Large intestine (tissue), 3 donors: ENCODE results near the gene PLK5. TPM values are rescaled to one million over a fixed set of nuclear protein-coding genes. Genes with fewer than 3 reads are reported as not detected.
"Not testable (repeated sequence)": the region's sequence is repeated elsewhere in the genome, so short reads cannot be mapped to it uniquely, and the experiment has no call there.

Experiments used
- DNase-seq, 2 donors: peaks; one replicate each; pipeline versions ENCODE4 v3.0.0 to v3.0.0-alpha.2; 2013
- H3K27ac ChIP-seq: one replicate; pipeline ENCODE4 v1.5.1; 2013; ENCODE audit warnings: low read length
- H3K27me3 ChIP-seq: 2 replicates; pipeline ENCODE4 v1.6.1; 2013; ENCODE audit warnings: low read length; ENCODE audit not compliant: control insufficient read depth, insufficient read depth
- H3K36me3 ChIP-seq: 2 replicates; pipeline ENCODE4 v1.6.1; 2013; ENCODE audit warnings: low read length; ENCODE audit not compliant: control insufficient read depth, insufficient read depth
- H3K4me1 ChIP-seq: one replicate; pipeline ENCODE4 v1.6.1; 2013; ENCODE audit warnings: low read length; ENCODE audit not compliant: control insufficient read depth, insufficient read depth
- H3K4me3 ChIP-seq: one replicate; pipeline ENCODE4 v1.5.1; 2013; ENCODE audit warnings: low read length
- H3K9me3 ChIP-seq: one replicate; pipeline ENCODE4 v1.6.1; 2013; ENCODE audit warnings: mild to moderate bottlenecking, low read depth, low read length, moderate library complexity; ENCODE audit not compliant: control insufficient read depth
- WGBS: methylation state at CpG from one replicate; pipeline ENCODE4 v1.1.5; 2013; ENCODE audit warnings: low lambda C conversion rate; ENCODE audit not compliant: insufficient coverage; 5-methylcytosine and 5-hydroxymethylcytosine counted together
- polyA plus RNA-seq: library from polyadenylated mRNA; unstranded; fragments of 120-200 nt; gene quantifications from one replicate; pipeline ENCODE4 v1.2.1, GENCODE V29; 2013

The PLK5 gene
- polyA plus RNA-seq, 1 donor: 0.09 TPM

GRCh38 chr19:1491849-1492170 lies 32.1 kb upstream of the PLK5 start:
- Histone ChIP-seq H3K4me3 (peak overlapping the region; percentile 92), H3K4me1 (peaks cover 49% of the 10 kb centered on the region), H3K36me3 (peaks cover 4% of the 10 kb centered on the region), H3K27me3 (peaks cover 5% of the 10 kb centered on the region), H3K9me3 (peaks cover 12% of the 10 kb centered on the region), H3K27ac (peak overlapping the region; percentile 83)
- no CpG with 5 or more reads among the region's 12 CpGs for WGBS
- peak in 1 of 2 donors; percentile 43 for DNase-seq

- peak in 1 of 2 donors; percentile 82 for DNase-seq
- Histone ChIP-seq H3K36me3 (peaks cover 7% of the 10 kb centered on the region), H3K9me3 (peaks cover 18% of the 10 kb centered on the region), H3K4me3 (peak overlapping the region; percentile 92), H3K27me3 (peaks cover 5% of the 10 kb centered on the region), H3K4me1 (peaks cover 56% of the 10 kb centered on the region), H3K27ac (peak overlapping the region; percentile 83)
- no CpG with 5 or more reads among the region's 10 CpGs for WGBS
Measured at GRCh38 chr19:1492474-1493006, 31.3 kb upstream of the PLK5 start.

- H3K27ac ChIP-seq: peak overlapping the region; percentile 83
Measured at GRCh38 chr19:1494115-1494815, 29.6 kb upstream of the PLK5 start.

DNA sequence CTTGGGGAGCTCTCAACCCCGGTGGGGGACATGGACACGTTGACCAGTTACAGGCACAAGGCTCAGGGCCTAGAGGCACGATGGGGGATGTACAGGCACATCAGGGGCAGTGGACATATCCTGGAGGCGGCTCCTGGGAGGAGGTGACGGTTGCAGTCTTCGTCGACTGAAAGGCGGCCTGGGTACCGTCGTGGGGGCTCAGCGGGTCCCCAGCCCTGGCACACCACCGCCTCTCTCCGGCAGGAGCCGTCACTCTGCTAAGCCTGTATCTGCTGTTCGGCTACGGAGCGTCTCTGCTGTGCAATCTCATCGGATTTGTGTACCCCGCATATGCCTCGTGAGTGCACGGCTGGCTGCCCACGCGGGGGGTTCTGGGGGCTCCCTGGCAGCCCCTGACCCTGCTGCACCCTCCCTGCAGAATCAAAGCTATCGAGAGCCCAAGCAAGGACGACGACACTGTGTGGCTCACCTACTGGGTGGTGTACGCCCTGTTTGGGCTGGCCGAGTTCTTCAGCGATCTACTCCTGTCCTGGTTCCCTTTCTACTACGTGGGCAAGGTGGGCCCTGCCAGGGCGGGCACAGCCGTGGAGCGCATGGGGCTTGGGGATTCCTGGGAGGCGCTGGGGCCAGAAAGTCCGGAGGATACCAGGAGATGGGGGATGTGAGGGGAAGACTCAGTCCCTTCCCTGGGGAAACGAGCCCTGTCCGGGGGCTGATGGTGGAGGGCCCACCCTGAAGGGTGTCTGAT lies 28.7 kb upstream of the PLK5 start:
- Histone ChIP-seq H3K4me1 (peaks cover 55% of the 10 kb centered on the region), H3K9me3 (peaks cover 29% of the 10 kb centered on the region), H3K27ac (peak overlapping the region; percentile 27), H3K27me3 (peaks cover 5% of the 10 kb centered on the region), H3K4me3 (no peak overlapping the region), H3K36me3 (peaks cover 11% of the 10 kb centered on the region)
- no peak for DNase-seq
- WGBS: no CpG with 5 or more reads among the region's 37 CpGs

More at GRCh38 chr19:1494115-1494815, 29.6 kb upstream of the PLK5 start:
- Histone ChIP-seq H3K9me3 (peaks cover 20% of the 10 kb centered on the region), H3K36me3 (peaks cover 11% of the 10 kb centered on the region), H3K27me3 (peaks cover 5% of the 10 kb centered on the region), H3K4me1 (peaks cover 63% of the 10 kb centered on the region), H3K4me3 (no peak overlapping the region)
- DNase-seq: no peak
- no CpG with 5 or more reads among the region's 15 CpGs for WGBS

DNA sequence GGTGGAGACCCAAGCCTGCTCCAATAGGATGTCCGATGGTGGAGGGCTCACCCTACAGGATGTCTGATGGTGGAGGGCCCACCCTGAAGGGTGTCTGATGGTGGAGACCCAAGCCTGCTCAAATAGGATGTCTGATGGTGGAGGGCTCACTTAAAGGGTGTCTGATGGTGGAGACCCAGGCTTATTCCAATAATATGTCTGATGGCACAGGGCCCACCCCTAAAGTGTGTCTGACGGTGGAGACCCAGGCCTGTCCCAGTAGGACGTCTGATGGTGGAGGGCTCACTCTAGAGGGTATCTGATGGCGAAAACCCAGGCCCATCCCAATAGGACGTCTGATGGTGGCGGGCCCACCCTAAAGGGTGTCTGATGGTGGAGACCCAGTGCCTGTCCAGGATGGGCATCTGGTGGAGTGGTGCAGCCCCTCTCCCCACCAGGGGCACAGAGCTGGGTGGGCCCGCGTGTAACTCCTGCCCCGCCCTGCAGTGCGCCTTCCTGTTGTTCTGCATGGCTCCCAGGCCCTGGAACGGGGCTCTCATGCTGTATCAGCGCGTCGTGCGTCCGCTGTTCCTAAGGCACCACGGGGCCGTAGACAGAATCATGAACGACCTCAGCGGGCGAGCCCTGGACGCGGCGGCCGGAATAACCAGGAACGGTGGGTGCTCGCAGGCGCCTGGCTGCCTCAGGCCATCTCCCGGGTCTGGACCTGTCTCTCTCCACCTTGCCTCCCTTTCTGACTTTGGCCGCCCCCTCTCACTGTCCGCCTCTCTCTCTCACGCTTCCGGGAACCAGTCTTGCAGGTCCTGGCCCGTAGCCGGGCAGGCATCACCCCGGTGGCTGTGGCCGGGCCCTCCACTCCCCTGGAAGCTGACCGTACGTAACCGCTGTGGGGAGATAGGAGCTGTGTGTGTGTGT lies 27.8 kb upstream of the PLK5 start:
- Histone ChIP-seq H3K36me3 (peaks cover 11% of the 10 kb centered on the region), H3K4me3 (no peak overlapping the region), H3K9me3 (peaks cover 34% of the 10 kb centered on the region), H3K4me1 (peaks cover 56% of the 10 kb centered on the region), H3K27me3 (peaks cover 5% of the 10 kb centered on the region), H3K27ac (no peak overlapping the region)
- no CpG with 5 or more reads among the region's 40 CpGs for WGBS
- no peak for DNase-seq

- WGBS: no CpG with 5 or more reads among the region's 39 CpGs
- DNase-seq: no peak
- H3K4me1 ChIP-seq: peaks cover 64% of the 10 kb centered on the region
- peaks cover 11% of the 10 kb centered on the region for H3K36me3 ChIP-seq
- H3K27me3 ChIP-seq: no peaks in the 10 kb centered on the region
- H3K4me3 ChIP-seq: no peak overlapping the region
- peaks cover 34% of the 10 kb centered on the region for H3K9me3 ChIP-seq
- H3K27ac ChIP-seq: peak overlapping the region; percentile 17
Measured at GRCh38 chr19:1496714-1497577, 26.9 kb upstream of the PLK5 start.

GRCh38 chr19:1497578-1498235 lies 26.2 kb upstream of the PLK5 start:
- WGBS: no CpG with 5 or more reads among the region's 25 CpGs
- Histone ChIP-seq H3K4me1 (peaks cover 63% of the 10 kb centered on the region), H3K27ac (peak overlapping the region; percentile 17), H3K27me3 (no peaks in the 10 kb centered on the region), H3K9me3 (peaks cover 34% of the 10 kb centered on the region), H3K4me3 (no peak overlapping the region), H3K36me3 (peaks cover 11% of the 10 kb centered on the region)
- no peak for DNase-seq

DNA sequence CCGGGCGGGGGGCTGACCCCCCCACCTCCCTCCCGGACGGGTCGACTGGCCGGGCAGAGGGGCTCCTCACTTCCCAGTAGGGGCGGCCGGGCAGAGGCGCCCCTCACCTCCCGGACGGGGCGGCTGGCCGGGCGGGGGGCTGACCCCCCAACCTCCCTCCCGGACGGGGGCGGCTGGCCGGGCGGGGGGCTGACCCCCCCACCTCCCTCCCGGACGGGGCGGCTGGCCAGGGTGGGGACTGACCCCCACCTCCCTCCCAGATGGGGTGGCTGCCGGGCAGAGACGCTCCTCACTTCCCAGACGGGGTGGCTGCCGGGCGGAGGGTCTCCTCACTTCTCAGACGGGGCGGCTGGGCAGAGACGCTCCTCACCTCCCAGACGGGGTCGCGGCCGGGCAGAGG lies 24.6 kb upstream of the PLK5 start:
- H3K27me3 ChIP-seq, H3K4me3 ChIP-seq, DNase-seq, H3K27ac ChIP-seq: not testable (repeated sequence)
- peaks cover 11% of the 10 kb centered on the region for H3K36me3 ChIP-seq
- no CpG with 5 or more reads among the region's 34 CpGs for WGBS
- peaks cover 63% of the 10 kb centered on the region for H3K4me1 ChIP-seq
- peaks cover 34% of the 10 kb centered on the region for H3K9me3 ChIP-seq

- Histone ChIP-seq H3K27ac (peak overlapping the region; percentile 77), H3K4me3 (no peak overlapping the region), H3K9me3 (peaks cover 29% of the 10 kb centered on the region), H3K27me3 (peaks cover 8% of the 10 kb centered on the region), H3K36me3 (peaks cover 18% of the 10 kb centered on the region), H3K4me1 (peaks cover 48% of the 10 kb centered on the region)
- DNase-seq: peak; percentile 80 to 92
- WGBS: no CpG with 5 or more reads among the region's 9 CpGs
Measured at GRCh38 chr19:1501200-1501595, 22.7 kb upstream of the PLK5 start.
